ENCODE measurements around the gene TAS2R8.

DNA sequence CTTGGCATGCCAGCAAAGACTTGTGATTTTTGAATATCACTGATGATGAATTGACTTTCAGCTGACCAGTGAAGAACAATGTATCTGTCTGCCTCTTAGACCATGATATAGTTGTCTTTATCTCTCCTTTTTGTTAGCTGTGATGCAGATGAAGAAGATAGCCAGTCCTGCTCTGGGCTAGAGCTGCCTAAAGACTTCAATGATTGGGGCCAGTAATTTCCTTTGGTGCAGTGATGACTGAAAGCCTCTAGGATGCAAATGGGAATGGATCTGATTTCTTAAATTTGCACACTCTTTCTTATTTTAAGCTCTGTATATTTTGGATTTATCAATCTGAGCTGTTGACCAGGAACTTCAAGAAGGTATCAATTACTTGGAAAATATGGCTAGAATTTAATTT is 3.0 kb upstream of the TAS2R8 start, which contains the start of gene TAS2R9:
- TF ChIP-seq, protein P1, sequence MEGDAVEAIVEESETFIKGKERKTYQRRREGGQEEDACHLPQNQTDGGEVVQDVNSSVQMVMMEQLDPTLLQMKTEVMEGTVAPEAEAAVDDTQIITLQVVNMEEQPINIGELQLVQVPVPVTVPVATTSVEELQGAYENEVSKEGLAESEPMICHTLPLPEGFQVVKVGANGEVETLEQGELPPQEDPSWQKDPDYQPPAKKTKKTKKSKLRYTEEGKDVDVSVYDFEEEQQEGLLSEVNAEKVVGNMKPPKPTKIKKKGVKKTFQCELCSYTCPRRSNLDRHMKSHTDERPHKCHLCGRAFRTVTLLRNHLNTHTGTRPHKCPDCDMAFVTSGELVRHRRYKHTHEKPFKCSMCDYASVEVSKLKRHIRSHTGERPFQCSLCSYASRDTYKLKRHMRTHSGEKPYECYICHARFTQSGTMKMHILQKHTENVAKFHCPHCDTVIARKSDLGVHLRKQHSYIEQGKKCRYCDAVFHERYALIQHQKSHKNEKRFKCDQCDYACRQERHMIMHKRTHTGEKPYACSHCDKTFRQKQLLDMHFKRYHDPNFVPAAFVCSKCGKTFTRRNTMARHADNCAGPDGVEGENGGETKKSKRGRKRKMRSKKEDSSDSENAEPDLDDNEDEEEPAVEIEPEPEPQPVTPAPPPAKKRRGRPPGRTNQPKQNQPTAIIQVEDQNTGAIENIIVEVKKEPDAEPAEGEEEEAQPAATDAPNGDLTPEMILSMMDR (conservative IDR thresholded peaks at IDR 0.05): no peak
- no peak for TF ChIP-seq EZH2 (IDR thresholded peaks at IDR 0.05; ENCODE audit: low read depth)
